GM12878 (cell line): ENCODE data around the gene LAMA5. TPM values are rescaled to one million over a fixed set of nuclear protein-coding genes. Genes with fewer than 3 reads are reported as not detected.

Experiments used
- ATAC-seq: fragments of 200-7000 bp; cut with Tn5 transposase; 3 replicates; pipeline ENCODE4 v1.9.1; 2020; ENCODE audit warnings: mild to moderate bottlenecking, moderate library complexity
- BruUV-seq: library from RNA; stranded (reverse); fragments of 400-500 nt; replicated peaks from 2 replicates; lab custom pipeline; 2021; lab: Mats Ljungman, UMichigan
- CTCF ChIA-PET: fragments of 300-600 bp; sonication (Branson Sonifier 250); formaldehyde crosslinking; extraction: SDS; loops from one replicate; lab custom pipeline; 2021; ENCODE audit warnings: inconsistent platforms; lab: Yijun Ruan, JAX
- POLR2A ChIA-PET: fragments of 350-600 bp; formaldehyde crosslinking; extraction: SDS; loops from one replicate; lab custom pipeline; 2021; ENCODE audit warnings: inconsistent platforms; lab: Charles Lee
- RAD21 ChIA-PET: fragments of 300-600 bp; sonication (Branson Sonifier 250); formaldehyde crosslinking; loops from one replicate; lab custom pipeline; 2023; ENCODE audit warnings: antibody characterized with exemption; ENCODE audit not compliant: unreplicated experiment; lab: Charles Lee
- SMC1A ChIA-PET: fragments of 300-600 bp; sonication (Branson Sonifier 250); formaldehyde crosslinking; loops from one replicate; lab custom pipeline; 2023; ENCODE audit not compliant: unreplicated experiment, uncharacterized antibody; lab: Charles Lee
- DNase-seq: peaks from one replicate; pipeline ENCODE4 v3.0.0-alpha.2; 2011; ENCODE audit warnings: low read depth, low spot score
- FAIRE-seq: peaks from 3 replicates; lab custom pipeline; 2011; peaks lifted over from hg19 to GRCh38; lab: Jason Lieb, UNC
- H2AFZ ChIP-seq: 2 replicates; pipeline ENCODE4 v1.6.0; 2011; ENCODE audit warnings: low read depth, low read length, control low read depth; ENCODE audit not compliant: control insufficient read depth
- H3K27ac ChIP-seq: 2 replicates; pipeline ENCODE4 v1.5.1; 2011; ENCODE audit warnings: control low read depth; ENCODE audit not compliant: control insufficient read depth, insufficient read depth
- H3K27me3 ChIP-seq, 2 experiments: replicated peaks in 1 of 2; 2 replicates each; pipeline versions ENCODE4 v1.6.0 to v1.6.1; 2011; ENCODE audit warnings: low read length in 1 of 2; ENCODE audit not compliant: control insufficient read depth in 2 of 2, insufficient read depth in 2 of 2
- H3K36me3 ChIP-seq, 2 experiments: 2 replicates each; pipeline ENCODE4 v1.5.1; 2011; ENCODE audit warnings: low read length in 1 of 2; ENCODE audit not compliant: control insufficient read depth in 2 of 2, insufficient read depth in 2 of 2
- H3K4me1 ChIP-seq: 2 replicates; pipeline ENCODE4 v1.6.1; 2011; ENCODE audit warnings: mild to moderate bottlenecking, low read length, moderate library complexity, mixed read lengths; ENCODE audit not compliant: control insufficient read depth, insufficient read depth
- H3K4me2 ChIP-seq: 2 replicates; pipeline ENCODE4 v1.6.0; 2011; ENCODE audit warnings: control low read depth; ENCODE audit not compliant: control insufficient read depth, insufficient read depth
- H3K4me3 ChIP-seq: fragments of 200-600 bp; sonication (generic); 2 replicates; pipeline ENCODE4 v1.5.1; 2016
- H3K79me2 ChIP-seq: 2 replicates; pipeline ENCODE4 v1.6.0; 2011; ENCODE audit warnings: low read length; ENCODE audit not compliant: control insufficient read depth, insufficient read depth
- H3K9ac ChIP-seq: 2 replicates; pipeline ENCODE4 v1.8.0; 2011; ENCODE audit warnings: low read length, control low read depth, mixed read lengths; ENCODE audit not compliant: control insufficient read depth, insufficient read depth
- H3K9me3 ChIP-seq: replicated peaks from 3 replicates; pipeline ENCODE4 v1.5.1; 2011; ENCODE audit warnings: mild to moderate bottlenecking, low read length; ENCODE audit not compliant: control insufficient read depth, insufficient read depth
- H4K20me1 ChIP-seq: 2 replicates; pipeline ENCODE4 v1.6.0; 2011; ENCODE audit not compliant: control insufficient read depth, insufficient read depth
- BMI1 ChIP-seq: fragments of 450-650 bp; IDR thresholded peaks from 2 replicates; pipeline ENCODE4 v1.6.1; 2016; ENCODE audit warnings: mild to moderate bottlenecking, moderate library complexity, borderline replicate concordance
- E2F8 ChIP-seq: fragments of 450-650 bp; IDR thresholded peaks from 2 replicates; pipeline ENCODE4 v1.6.1; 2018; ENCODE audit warnings: mild to moderate bottlenecking, low read depth, moderate library complexity; ENCODE audit not compliant: partially characterized antibody
- ESRRA ChIP-seq: IDR thresholded peaks from 2 replicates; pipeline ENCODE4 v1.6.1; 2012; ENCODE audit warnings: mild to moderate bottlenecking, low read length, improper control_type of control experiment
- EZH2 ChIP-seq: IDR thresholded peaks from 2 replicates; pipeline ENCODE4 v1.6.1; 2012; ENCODE audit warnings: low read depth, mild to moderate bottlenecking, control low read depth, inconsistent platforms, low read length, borderline replicate concordance; ENCODE audit not compliant: control insufficient read depth
- RAD51 ChIP-seq: fragments of 450-650 bp; IDR thresholded peaks from 2 replicates; pipeline ENCODE4 v1.6.1; 2016; ENCODE audit warnings: moderate library complexity, mild to moderate bottlenecking, inconsistent platforms
- RUNX3 ChIP-seq: IDR thresholded peaks from 2 replicates; pipeline ENCODE4 v1.6.1; 2012; ENCODE audit warnings: low read length, inconsistent platforms
- SIN3A ChIP-seq: IDR thresholded peaks from 2 replicates; pipeline ENCODE4 v1.6.1; 2012; ENCODE audit warnings: low read depth, low read length, improper control_type of control experiment
- SMAD1 ChIP-seq: fragments of 450-650 bp; IDR thresholded peaks from 2 replicates; pipeline ENCODE4 v1.6.1; 2018; ENCODE audit warnings: mild to moderate bottlenecking, low read depth; ENCODE audit not compliant: partially characterized antibody
- SMC3 ChIP-seq: IDR thresholded peaks from 2 replicates; pipeline ENCODE4 v1.6.1; 2011; ENCODE audit warnings: low read length, improper control_type of control experiment, borderline replicate concordance
- SPI1 ChIP-seq: IDR thresholded peaks from 2 replicates; pipeline ENCODE4 v1.6.1; 2011; ENCODE audit warnings: low read depth, mild to moderate bottlenecking, low read length, moderate library complexity, borderline replicate concordance; ENCODE audit not compliant: insufficient read depth
- STAT1 ChIP-seq: fragments of 450-650 bp; conservative IDR thresholded peaks from 2 replicates; pipeline ENCODE4 v1.6.1; 2014; ENCODE audit warnings: antibody characterized with exemption, mild to moderate bottlenecking
- SUPT20H ChIP-seq: IDR thresholded peaks from 2 replicates; pipeline ENCODE4 v1.6.1; 2011; ENCODE audit warnings: low read depth, mild to moderate bottlenecking, low read length, moderate library complexity, borderline replicate concordance; ENCODE audit not compliant: control insufficient read depth
- TAF1 ChIP-seq: IDR thresholded peaks from 2 replicates; pipeline ENCODE4 v1.6.1; 2011; ENCODE audit warnings: mild to moderate bottlenecking, low read depth, low read length, borderline replicate concordance
- YBX1 ChIP-seq: fragments of 450-650 bp; IDR thresholded peaks from 2 replicates; pipeline ENCODE4 v1.6.1; 2016; ENCODE audit warnings: antibody characterized with exemption
- YY1 ChIP-seq: IDR thresholded peaks from 2 replicates; pipeline ENCODE4 v1.6.1; 2011; ENCODE audit warnings: low read depth, mild to moderate bottlenecking, low read length
- WGBS: methylation state at CpG from one replicate; pipeline ENCODE4 v1.1.6; 2016; ENCODE audit warnings: low lambda C conversion rate; ENCODE audit not compliant: insufficient replicate concordance, insufficient coverage; ENCODE audit errors: missing lambda C conversion rate; 5-methylcytosine and 5-hydroxymethylcytosine counted together
- in situ Hi-C: fragments of 300-500 bp; cut with MboI; formaldehyde crosslinking; loops from 9 replicates; pipeline ENCODE4 v1.14.3; 2018; ENCODE audit warnings: mixed read lengths
- intact Hi-C: fragments of 100-400 bp; cut with micrococcal nuclease; formaldehyde crosslinking; loops from one replicate; pipeline ENCODE4 v1.14.2; 2022; ENCODE audit not compliant: unreplicated experiment
- polyA plus RNA-seq, 11 experiments: library from polyadenylated mRNA; depleted of rRNA in 4 of 11; unstranded in 6 of 11; stranded (reverse) in 5 of 11; fragments of >200 nt; fragmentation: Nextera tagmentation in 4 of 11; fragmentation: Illumina TruSeq in 1 of 11; extraction: Ambion mirVana in 4 of 11; extraction: Trizol in 1 of 11; gene quantifications; 1 replicate in 1 of 11; 2 replicates in 10 of 11; pipeline versions ENCODE4 v1.2.1 to v1.2.3, GENCODE V29; 2011 to 2016; ENCODE audit warnings: inconsistent platforms in 2 of 11, missing spikeins in 2 of 11, low read depth in 1 of 11
- total RNA-seq, 4 experiments: library from RNA; depleted of rRNA in 3 of 4; stranded (reverse); fragments of >200 nt in 3 of 4; fragmentation: Illumina TruSeq in 1 of 4; extraction: Trizol in 1 of 4; gene quantifications; 2 replicates each; pipeline versions ENCODE4 v1.2.1 to v1.2.3, GENCODE V29; 2013 to 2021
- TF ChIP-seq, protein P1 (sequence below): fragments of 450-650 bp; formaldehyde crosslinking; IDR thresholded peaks from 2 replicates; pipeline ENCODE4 v1.4.0; 2022; ENCODE audit warnings: mild to moderate bottlenecking, moderate library complexity
- TF ChIP-seq, protein P2 (sequence below): IDR thresholded peaks from 2 replicates; pipeline ENCODE4 v1.6.1; 2011; ENCODE audit warnings: borderline replicate concordance, low read depth, mild to moderate bottlenecking, moderate library complexity, low read length; ENCODE audit not compliant: insufficient read depth, poor library complexity, severe bottlenecking

The LAMA5 gene
- total and polyA plus RNA-seq, 10 of the 15 experiments (the other 5 are each of a cell fraction or from before 2014, with no cell fraction given): 0.09 to 3.1 (median 1.6) TPM; not detected in 3

- DNase-seq: no peak
- in situ Hi-C loops: no loop called here
- BruUV-seq: no TSS peak
- peaks cover 6 to 7% of the 10 kb centered on the region in 2 experiments for H3K36me3 ChIP-seq
- no peaks in the 10 kb centered on the region for H3K79me2 ChIP-seq
- no peak overlapping the region for H3K4me2 ChIP-seq
- H3K4me3 ChIP-seq: no peak overlapping the region
- no peaks in the 10 kb centered on the region for H3K4me1 ChIP-seq
- H3K9ac ChIP-seq: no peak overlapping the region
- no peak for ATAC-seq
- RAD21 ChIA-PET: no interaction called here
- no peaks in the 10 kb centered on the region for H3K27me3 ChIP-seq
- SMC1A ChIA-PET: no interaction called here
- H4K20me1 ChIP-seq: no peaks in the 10 kb centered on the region
- intact Hi-C loops: no loop called here
- CTCF ChIA-PET: no interaction called here
- H2AFZ ChIP-seq: no peak overlapping the region
- POLR2A ChIA-PET: no interaction called here
- FAIRE-seq: no peak
- H3K27ac ChIP-seq: no peak overlapping the region
- no peaks in the 10 kb centered on the region for H3K9me3 ChIP-seq
- 85% methylated on average over 11 of the region's 11 CpGs for WGBS
- TF ChIP-seq SMAD1: no peak
- TF ChIP-seq SUPT20H: no peak
- TF ChIP-seq TAF1: no peak
- TF ChIP-seq, protein P1, sequence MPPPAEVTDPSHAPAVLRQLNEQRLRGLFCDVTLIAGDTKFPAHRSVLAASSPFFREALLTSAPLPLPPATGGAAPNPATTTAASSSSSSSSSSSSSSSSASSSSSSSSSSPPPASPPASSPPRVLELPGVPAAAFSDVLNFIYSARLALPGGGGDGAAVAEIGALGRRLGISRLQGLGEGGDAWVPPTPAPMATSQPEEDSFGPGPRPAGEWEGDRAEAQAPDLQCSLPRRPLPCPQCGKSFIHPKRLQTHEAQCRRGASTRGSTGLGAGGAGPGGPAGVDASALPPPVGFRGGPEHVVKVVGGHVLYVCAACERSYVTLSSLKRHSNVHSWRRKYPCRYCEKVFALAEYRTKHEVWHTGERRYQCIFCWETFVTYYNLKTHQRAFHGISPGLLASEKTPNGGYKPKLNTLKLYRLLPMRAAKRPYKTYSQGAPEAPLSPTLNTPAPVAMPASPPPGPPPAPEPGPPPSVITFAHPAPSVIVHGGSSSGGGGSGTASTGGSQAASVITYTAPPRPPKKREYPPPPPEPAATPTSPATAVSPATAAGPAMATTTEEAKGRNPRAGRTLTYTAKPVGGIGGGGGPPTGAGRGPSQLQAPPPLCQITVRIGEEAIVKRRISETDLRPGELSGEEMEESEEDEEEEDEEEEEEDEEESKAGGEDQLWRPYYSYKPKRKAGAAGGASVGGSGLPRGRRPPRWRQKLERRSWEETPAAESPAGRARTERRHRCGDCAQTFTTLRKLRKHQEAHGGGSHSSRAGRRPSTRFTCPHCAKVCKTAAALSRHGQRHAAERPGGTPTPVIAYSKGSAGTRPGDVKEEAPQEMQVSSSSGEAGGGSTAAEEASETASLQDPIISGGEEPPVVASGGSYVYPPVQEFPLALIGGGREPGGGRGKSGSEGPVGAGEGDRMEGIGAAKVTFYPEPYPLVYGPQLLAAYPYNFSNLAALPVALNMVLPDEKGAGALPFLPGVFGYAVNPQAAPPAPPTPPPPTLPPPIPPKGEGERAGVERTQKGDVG (CRISPR knock-in tag): no peak
- TF ChIP-seq, protein P2, sequence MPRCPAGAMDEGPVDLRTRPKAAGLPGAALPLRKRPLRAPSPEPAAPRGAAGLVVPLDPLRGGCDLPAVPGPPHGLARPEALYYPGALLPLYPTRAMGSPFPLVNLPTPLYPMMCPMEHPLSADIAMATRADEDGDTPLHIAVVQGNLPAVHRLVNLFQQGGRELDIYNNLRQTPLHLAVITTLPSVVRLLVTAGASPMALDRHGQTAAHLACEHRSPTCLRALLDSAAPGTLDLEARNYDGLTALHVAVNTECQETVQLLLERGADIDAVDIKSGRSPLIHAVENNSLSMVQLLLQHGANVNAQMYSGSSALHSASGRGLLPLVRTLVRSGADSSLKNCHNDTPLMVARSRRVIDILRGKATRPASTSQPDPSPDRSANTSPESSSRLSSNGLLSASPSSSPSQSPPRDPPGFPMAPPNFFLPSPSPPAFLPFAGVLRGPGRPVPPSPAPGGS: no peak
- no peak for TF ChIP-seq STAT1
- no peak for TF ChIP-seq SIN3A
- TF ChIP-seq YY1: no peak
- no peak for TF ChIP-seq ESRRA
- TF ChIP-seq SPI1: no peak
- TF ChIP-seq RUNX3: no peak
- TF ChIP-seq RAD51: no peak
- no peak for TF ChIP-seq SMC3
- TF ChIP-seq EZH2: no peak
- no peak for TF ChIP-seq BMI1
- no peak for TF ChIP-seq E2F8
- no peak for TF ChIP-seq YBX1
Observed at GRCh38 chr20:62292108-62292507, 75.0 kb downstream of the LAMA5 start.
